ENCODE data around the gene VGLL3. TPM values are rescaled to one million over a fixed set of nuclear protein-coding genes. Genes with fewer than 3 reads are reported as not detected.

The VGLL3 gene
- total RNA-seq, 1 donor = 223 TPM

GRCh38 chr3:86968244-86968932 is 22.6 kb downstream of the VGLL3 start:
- TF ChIP-seq CTCF (IDR thresholded peaks at IDR 0.05; ENCODE audit: insufficient read depth, low read depth, low read length) = no peak

GRCh38 chr3:86967062-86967461 is 23.9 kb downstream of the VGLL3 start:
- no peak for DNase-seq (ENCODE audit: low read depth)
- H3K4me3 ChIP-seq (ENCODE audit: low read depth, low read length) = no peak overlapping the region
- TF ChIP-seq CTCF (IDR thresholded peaks at IDR 0.05; ENCODE audit: insufficient read depth, low read depth, low read length) = no peak

More at GRCh38 chr3:86968244-86968932, 22.6 kb downstream of the VGLL3 start:
- no peak overlapping the region for H3K4me3 ChIP-seq (ENCODE audit: low read depth, low read length)
- no peak for DNase-seq (ENCODE audit: low read depth)

DNA sequence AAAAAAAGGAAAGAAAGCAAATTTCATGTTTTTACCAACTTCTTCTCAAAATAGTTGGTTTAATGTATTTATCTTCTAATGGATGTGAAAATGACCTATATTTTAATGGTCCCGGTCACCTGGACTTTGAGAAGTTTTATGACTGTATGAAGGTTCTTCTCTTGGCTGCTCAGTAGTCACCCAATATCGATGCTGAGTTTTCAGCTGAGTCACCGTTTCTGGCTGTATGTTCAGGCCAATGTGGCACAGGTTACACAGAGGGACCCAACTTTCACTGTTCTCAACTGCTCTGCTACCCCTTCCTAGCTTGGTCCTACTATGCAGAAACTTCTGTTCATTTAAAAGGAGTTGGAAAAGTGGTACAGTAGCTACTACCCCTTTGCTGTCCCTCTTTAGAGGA is 25.8 kb downstream of the VGLL3 start:
- no peak for DNase-seq (ENCODE audit: low read depth)
- no peak overlapping the region for H3K4me3 ChIP-seq (ENCODE audit: low read depth, low read length)
- no peak for TF ChIP-seq CTCF (IDR thresholded peaks at IDR 0.05; ENCODE audit: insufficient read depth, low read depth, low read length)

DNA sequence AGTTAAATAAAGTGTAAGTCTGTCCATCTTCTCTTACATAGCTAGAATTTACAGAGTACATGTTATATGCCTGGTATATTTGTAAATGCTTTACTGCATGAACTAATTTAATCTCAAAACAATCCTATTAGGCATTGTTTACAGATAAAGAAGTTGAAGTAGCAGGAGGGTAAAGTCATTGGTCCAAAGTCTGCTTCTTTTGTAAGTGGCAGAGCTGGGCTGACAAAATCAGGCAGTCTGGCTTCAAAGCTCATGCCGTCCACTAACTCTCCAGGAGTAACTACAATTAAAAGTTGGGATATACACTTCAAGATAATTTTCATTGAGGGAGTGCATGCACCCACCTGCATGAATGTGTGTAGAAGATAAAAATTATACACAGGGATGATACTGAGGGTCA is 27.3 kb downstream of the VGLL3 start:
- H3K4me3 ChIP-seq (ENCODE audit: low read depth, low read length) = no peak overlapping the region
- TF ChIP-seq CTCF (IDR thresholded peaks at IDR 0.05; ENCODE audit: insufficient read depth, low read depth, low read length) = no peak
- no peak for DNase-seq (ENCODE audit: low read depth)

- H3K4me3 ChIP-seq (ENCODE audit: low read depth, low read length) = no peak overlapping the region
- no peak for TF ChIP-seq CTCF (IDR thresholded peaks at IDR 0.05; ENCODE audit: insufficient read depth, low read depth, low read length)
- DNase-seq (ENCODE audit: low read depth) = no peak
Observed at GRCh38 chr3:86961297-86961696, 29.7 kb downstream of the VGLL3 start.

GRCh38 chr3:86960550-86960949 is 30.4 kb downstream of the VGLL3 start:
- peak; percentile 48 for DNase-seq (ENCODE audit: low read depth)
- no peak for TF ChIP-seq CTCF (IDR thresholded peaks at IDR 0.05; ENCODE audit: insufficient read depth, low read depth, low read length)
- H3K4me3 ChIP-seq (ENCODE audit: low read depth, low read length) = no peak overlapping the region

- no peak for TF ChIP-seq CTCF (IDR thresholded peaks at IDR 0.05; ENCODE audit: insufficient read depth, low read depth, low read length)
- DNase-seq (ENCODE audit: low read depth) = peak; percentile 60
Observed at GRCh38 chr3:86958534-86958933, 32.4 kb downstream of the VGLL3 start.

More at GRCh38 chr3:86958534-86958933, 32.4 kb downstream of the VGLL3 start:
- H3K4me3 ChIP-seq (ENCODE audit: low read depth, low read length) = no peak overlapping the region

Data from fibroblast of villous mesenchyme (primary cell).